Stimulated activated CD8-positive, alpha-beta memory T cell treated with anti-CD3 and anti-CD28 coated beads, Interleukin-7, amount 100 ng/mL, for 4 hours (primary cell): ENCODE measurements around the gene PICK1.
"Not testable (repeated sequence)": the region's sequence is repeated elsewhere in the genome, so short reads cannot be mapped to it uniquely, and the experiment has no call there.

Experiments used
- DNase-seq, 2 donors: peaks; one replicate each; pipeline ENCODE4 v3.0.0-alpha.2; 2020; ENCODE audit warnings: low read depth in 2 of 2

Gene PICK1

GRCh38 chr22:38030311-38031133 lies 26.7 kb upstream of the PICK1 start:
- DNase-seq: no peak

GRCh38 chr22:38031491-38031890 lies 25.7 kb upstream of the PICK1 start:
- DNase-seq: no peak

- no peak for DNase-seq
These were observed 24.3 kb upstream of the PICK1 start for GRCh38 chr22:38032681-38033521.

- no peak for DNase-seq
These were observed 23.5 kb upstream of the PICK1 start for GRCh38 chr22:38033522-38034277.

GRCh38 chr22:38034278-38034882 lies 22.8 kb upstream of the PICK1 start:
- no peak for DNase-seq

- no peak for DNase-seq
These were observed 22.2 kb upstream of the PICK1 start for GRCh38 chr22:38034884-38035529.

- DNase-seq: no peak
These were observed 21.7 kb upstream of the PICK1 start for GRCh38 chr22:38035530-38035885.

GRCh38 chr22:38036392-38037062 lies 20.7 kb upstream of the PICK1 start:
- DNase-seq: no peak

- not testable (repeated sequence) for DNase-seq
These were observed 19.6 kb upstream of the PICK1 start for GRCh38 chr22:38037367-38038150.

- no peak for DNase-seq
These were observed 18.8 kb upstream of the PICK1 start for GRCh38 chr22:38038426-38038825.

GRCh38 chr22:38038890-38039812 lies 18.1 kb upstream of the PICK1 start:
- DNase-seq: no peak

GRCh38 chr22:38040953-38041759 lies 16.0 kb upstream of the PICK1 start:
- DNase-seq: no peak

GRCh38 chr22:38041760-38042487 lies 15.3 kb upstream of the PICK1 start:
- no peak for DNase-seq

GRCh38 chr22:38042488-38042790 lies 14.8 kb upstream of the PICK1 start:
- DNase-seq: no peak

- DNase-seq: no peak
These were observed 13.8 kb upstream of the PICK1 start for GRCh38 chr22:38043151-38044039.

GRCh38 chr22:38046070-38046748 lies 11.0 kb upstream of the PICK1 start:
- DNase-seq: no peak
